ENCODE results near the gene AMDHD2. TPM values are rescaled to one million over a fixed set of nuclear protein-coding genes. Genes with fewer than 3 reads are reported as not detected.
"Not testable (repeated sequence)": the region's sequence is repeated elsewhere in the genome, so short reads cannot be mapped to it uniquely, and the experiment has no call there.

Gene AMDHD2
- total RNA-seq, 1 experiment from 2014 or later = 22.7 TPM

GRCh38 chr16:2551420-2551889 is 31.3 kb downstream of the AMDHD2 start:
- H3K9ac ChIP-seq (ENCODE audit: low read length) = not testable (repeated sequence)

GRCh38 chr16:2554709-2555425 is 34.7 kb downstream of the AMDHD2 start:
- not testable (repeated sequence) for H3K4me2 ChIP-seq (ENCODE audit: low read depth, low read length, poor library complexity, severe bottlenecking); H3K4me1 ChIP-seq (ENCODE audit: low read length); H3K27me3 ChIP-seq (ENCODE audit: low read length); H2AFZ ChIP-seq (ENCODE audit: low read length); H3K9me3 ChIP-seq (ENCODE audit: low read length); DNase-seq; H4K20me1 ChIP-seq (ENCODE audit: insufficient read depth, low read depth, low read length); H3K27ac ChIP-seq (ENCODE audit: low read length); H3K9ac ChIP-seq (ENCODE audit: low read length); H3K9me2 ChIP-seq (replicated peaks; ENCODE audit: insufficient read depth, low read length); H3K36me3 ChIP-seq (ENCODE audit: insufficient read depth, low read length); H3K4me3 ChIP-seq (ENCODE audit: low read length); H3K79me2 ChIP-seq (ENCODE audit: low read length)

More at GRCh38 chr16:2551420-2551889, 31.3 kb downstream of the AMDHD2 start:
- H4K20me1 ChIP-seq (ENCODE audit: insufficient read depth, low read depth, low read length); DNase-seq; H3K79me2 ChIP-seq (ENCODE audit: low read length); H3K27me3 ChIP-seq (ENCODE audit: low read length); H3K9me2 ChIP-seq (replicated peaks; ENCODE audit: insufficient read depth, low read length); H3K27ac ChIP-seq (ENCODE audit: low read length); H3K4me2 ChIP-seq (ENCODE audit: low read depth, low read length, poor library complexity, severe bottlenecking); H3K4me1 ChIP-seq (ENCODE audit: low read length); H3K36me3 ChIP-seq (ENCODE audit: insufficient read depth, low read length); H2AFZ ChIP-seq (ENCODE audit: low read length); H3K9me3 ChIP-seq (ENCODE audit: low read length); H3K4me3 ChIP-seq (ENCODE audit: low read length): not testable (repeated sequence)

DNA sequence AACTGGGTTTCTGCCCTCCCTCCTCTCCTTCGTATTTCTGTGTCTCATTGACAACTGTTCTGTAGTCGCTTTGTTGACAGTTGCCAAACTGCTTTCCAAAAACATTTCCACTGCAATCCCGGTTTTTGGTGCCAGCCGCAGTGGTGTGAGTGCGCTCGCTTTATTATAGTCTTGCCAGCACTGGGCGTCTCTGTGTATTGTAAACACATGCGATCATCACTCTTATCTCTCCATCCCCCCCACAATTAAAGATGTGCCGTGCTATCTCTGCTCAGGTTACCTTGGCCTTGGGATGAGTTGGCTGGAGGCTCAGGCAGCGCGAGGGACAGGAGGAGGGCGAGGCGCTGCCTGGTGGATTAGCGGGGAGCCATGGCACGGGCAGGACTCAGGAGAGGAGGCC is 37.0 kb downstream of the AMDHD2 start:
- H3K4me1 ChIP-seq (ENCODE audit: low read length); DNase-seq; H3K27ac ChIP-seq (ENCODE audit: low read length): not testable (repeated sequence)

DNA sequence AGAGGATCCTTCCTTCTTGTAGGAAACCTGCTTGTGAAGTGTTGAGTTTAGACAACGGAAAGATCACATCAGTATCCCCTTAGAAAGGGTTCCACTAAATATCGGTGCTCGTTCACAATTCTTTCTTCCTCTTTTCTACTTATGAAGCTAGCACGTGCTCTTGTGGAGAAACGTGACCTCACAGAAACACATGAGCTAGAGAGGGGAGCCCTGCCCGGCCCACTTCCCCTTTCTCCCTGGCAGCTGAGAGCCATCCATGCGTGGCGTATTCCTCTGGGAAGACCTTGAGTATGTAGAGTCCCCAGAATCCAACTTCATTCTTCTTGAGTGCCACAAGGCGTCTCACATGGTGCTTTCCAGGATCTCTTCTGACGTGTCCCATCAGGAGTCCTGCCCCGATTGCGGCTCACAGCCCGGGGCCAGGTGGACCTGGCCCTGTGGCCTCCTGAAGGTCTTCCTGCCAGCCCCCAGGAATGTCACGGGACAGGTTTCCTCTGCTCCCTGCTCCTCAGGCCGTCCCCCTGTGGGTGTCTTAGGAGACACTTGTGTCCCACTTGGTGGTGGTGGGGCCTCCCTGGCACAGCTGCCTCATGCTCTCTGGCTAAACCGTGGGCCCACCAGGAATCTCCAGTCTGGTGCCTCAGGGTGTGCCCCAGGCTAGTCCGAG is 40.1 kb downstream of the AMDHD2 start:
- not testable (repeated sequence) for H3K4me2 ChIP-seq (ENCODE audit: low read depth, low read length, poor library complexity, severe bottlenecking); H2AFZ ChIP-seq (ENCODE audit: low read length); H3K79me2 ChIP-seq (ENCODE audit: low read length); H3K4me1 ChIP-seq (ENCODE audit: low read length); H3K27me3 ChIP-seq (ENCODE audit: low read length); H3K9me3 ChIP-seq (ENCODE audit: low read length); H3K9me2 ChIP-seq (replicated peaks; ENCODE audit: insufficient read depth, low read length); H3K36me3 ChIP-seq (ENCODE audit: insufficient read depth, low read length); H4K20me1 ChIP-seq (ENCODE audit: insufficient read depth, low read depth, low read length); H3K4me3 ChIP-seq (ENCODE audit: low read length); DNase-seq
- H3K27ac ChIP-seq (ENCODE audit: low read length) = peak overlapping the region; percentile 62
- peak overlapping the region; percentile 20; the same call in 1 of the 2 replicates for H3K9ac ChIP-seq (ENCODE audit: low read length)

More for the DNA sequence above, 37.0 kb downstream of the AMDHD2 start:
- H4K20me1 ChIP-seq (ENCODE audit: insufficient read depth, low read depth, low read length); H3K4me3 ChIP-seq (ENCODE audit: low read length); H3K36me3 ChIP-seq (ENCODE audit: insufficient read depth, low read length); H3K9me2 ChIP-seq (replicated peaks; ENCODE audit: insufficient read depth, low read length); H3K4me2 ChIP-seq (ENCODE audit: low read depth, low read length, poor library complexity, severe bottlenecking); H3K9me3 ChIP-seq (ENCODE audit: low read length); H3K27me3 ChIP-seq (ENCODE audit: low read length); H3K9ac ChIP-seq (ENCODE audit: low read length); H2AFZ ChIP-seq (ENCODE audit: low read length); H3K79me2 ChIP-seq (ENCODE audit: low read length): not testable (repeated sequence)

DNA sequence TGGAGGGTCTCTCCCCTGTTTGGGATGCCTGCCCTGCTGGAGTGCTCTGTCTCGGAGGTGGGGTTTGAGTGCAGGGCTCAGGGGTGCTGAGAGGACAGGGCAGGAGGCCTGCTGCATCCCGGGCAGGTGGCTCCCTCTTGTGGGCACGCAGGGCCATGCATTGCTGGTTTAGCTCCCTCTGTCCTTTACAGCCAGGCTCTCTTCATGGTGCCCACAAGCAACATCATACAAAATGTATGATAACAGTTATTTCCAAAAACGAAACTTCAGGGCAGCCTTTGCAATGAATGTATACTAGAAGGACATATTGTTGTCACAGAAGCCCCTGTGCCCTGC is 40.6 kb downstream of the AMDHD2 start:
- H3K4me3 ChIP-seq (ENCODE audit: low read length); H3K9me3 ChIP-seq (ENCODE audit: low read length); H3K79me2 ChIP-seq (ENCODE audit: low read length); H3K36me3 ChIP-seq (ENCODE audit: insufficient read depth, low read length); H3K4me2 ChIP-seq (ENCODE audit: low read depth, low read length, poor library complexity, severe bottlenecking); H3K9me2 ChIP-seq (replicated peaks; ENCODE audit: insufficient read depth, low read length); H3K4me1 ChIP-seq (ENCODE audit: low read length); H3K27ac ChIP-seq (ENCODE audit: low read length); H4K20me1 ChIP-seq (ENCODE audit: insufficient read depth, low read depth, low read length); DNase-seq; H2AFZ ChIP-seq (ENCODE audit: low read length); H3K9ac ChIP-seq (ENCODE audit: low read length); H3K27me3 ChIP-seq (ENCODE audit: low read length): not testable (repeated sequence)

DNA sequence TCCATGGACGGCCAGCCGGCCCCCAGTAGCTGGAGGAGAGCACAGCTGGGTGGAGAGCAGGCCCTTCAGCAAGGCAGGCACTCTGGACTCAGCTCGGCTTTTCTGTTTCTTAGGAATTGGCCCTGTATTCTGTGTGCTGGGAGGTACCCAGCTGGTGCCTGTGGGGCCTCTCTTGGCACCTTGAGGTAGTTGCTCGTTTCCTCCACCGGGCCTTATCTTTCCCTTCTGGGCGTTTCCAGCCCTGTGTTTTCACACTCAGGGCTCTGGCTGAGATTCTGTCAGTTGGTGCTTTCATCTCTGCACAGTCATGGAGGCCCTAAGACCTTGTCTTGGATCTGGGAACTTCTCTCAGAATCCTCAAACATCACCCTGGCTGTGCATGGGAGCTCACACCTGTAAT is 47.3 kb downstream of the AMDHD2 start:
- not testable (repeated sequence) for H3K4me2 ChIP-seq (ENCODE audit: low read depth, low read length, poor library complexity, severe bottlenecking); H3K27me3 ChIP-seq (ENCODE audit: low read length); H3K36me3 ChIP-seq (ENCODE audit: insufficient read depth, low read length); H3K9ac ChIP-seq (ENCODE audit: low read length); H2AFZ ChIP-seq (ENCODE audit: low read length); H4K20me1 ChIP-seq (ENCODE audit: insufficient read depth, low read depth, low read length); H3K4me3 ChIP-seq (ENCODE audit: low read length); H3K27ac ChIP-seq (ENCODE audit: low read length); H3K4me1 ChIP-seq (ENCODE audit: low read length); H3K9me3 ChIP-seq (ENCODE audit: low read length); DNase-seq; H3K79me2 ChIP-seq (ENCODE audit: low read length); H3K9me2 ChIP-seq (replicated peaks; ENCODE audit: insufficient read depth, low read length)

- H3K9ac ChIP-seq (ENCODE audit: low read length); H3K27me3 ChIP-seq (ENCODE audit: low read length); H4K20me1 ChIP-seq (ENCODE audit: insufficient read depth, low read depth, low read length); H3K4me1 ChIP-seq (ENCODE audit: low read length); H3K27ac ChIP-seq (ENCODE audit: low read length); H3K9me2 ChIP-seq (replicated peaks; ENCODE audit: insufficient read depth, low read length); H3K9me3 ChIP-seq (ENCODE audit: low read length); H3K36me3 ChIP-seq (ENCODE audit: insufficient read depth, low read length); H3K4me2 ChIP-seq (ENCODE audit: low read depth, low read length, poor library complexity, severe bottlenecking); H2AFZ ChIP-seq (ENCODE audit: low read length); DNase-seq; H3K4me3 ChIP-seq (ENCODE audit: low read length); H3K79me2 ChIP-seq (ENCODE audit: low read length): not testable (repeated sequence)
Measured at GRCh38 chr16:2568573-2568972, 48.4 kb downstream of the AMDHD2 start.

DNA sequence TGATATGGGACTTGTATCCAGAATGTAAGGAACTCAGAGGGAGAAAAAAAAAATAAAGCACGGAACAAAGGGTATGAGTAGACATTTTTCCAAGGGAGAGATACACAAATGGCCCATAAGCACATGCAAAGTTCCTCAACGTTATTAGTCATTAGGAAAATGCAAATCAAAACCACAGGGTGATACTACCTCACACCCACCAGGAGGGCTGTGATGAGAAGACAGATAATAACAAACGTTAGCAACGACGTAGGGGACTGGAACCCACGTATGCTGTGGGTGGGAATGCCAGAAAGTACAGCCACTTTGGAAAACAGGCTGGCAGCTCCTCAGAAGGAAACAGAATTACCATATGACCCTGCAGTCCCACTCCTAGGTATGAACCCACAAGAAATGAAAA is 52.5 kb downstream of the AMDHD2 start:
- not testable (repeated sequence) for H2AFZ ChIP-seq (ENCODE audit: low read length); H3K27me3 ChIP-seq (ENCODE audit: low read length); DNase-seq; H3K4me1 ChIP-seq (ENCODE audit: low read length); H3K9ac ChIP-seq (ENCODE audit: low read length); H3K27ac ChIP-seq (ENCODE audit: low read length); H3K4me2 ChIP-seq (ENCODE audit: low read depth, low read length, poor library complexity, severe bottlenecking); H3K36me3 ChIP-seq (ENCODE audit: insufficient read depth, low read length); H4K20me1 ChIP-seq (ENCODE audit: insufficient read depth, low read depth, low read length); H3K79me2 ChIP-seq (ENCODE audit: low read length); H3K4me3 ChIP-seq (ENCODE audit: low read length); H3K9me3 ChIP-seq (ENCODE audit: low read length); H3K9me2 ChIP-seq (replicated peaks; ENCODE audit: insufficient read depth, low read length)
